CD4-positive, alpha-beta memory T cell (primary cell): ENCODE measurements around the gene LRP1-AS. TPM values are rescaled to one million over a fixed set of nuclear protein-coding genes. Genes with fewer than 3 reads are reported as not detected.

ENCODE experiments used
- CTCF ChIA-PET: fragments of 350-600 bp; sonication (Branson Sonifier 250); formaldehyde crosslinking; loops from one replicate; lab custom pipeline; 2021; ENCODE audit warnings: inconsistent platforms; ENCODE audit not compliant: partially characterized antibody; lab: Charles Lee
- POLR2A ChIA-PET: fragments of 350-600 bp; sonication (Branson Sonifier 250); formaldehyde crosslinking; loops from one replicate; lab custom pipeline; 2021; ENCODE audit not compliant: partially characterized antibody; lab: Charles Lee
- DNase-seq, 5 donors: peaks; one replicate each; pipeline versions ENCODE4 v3.0.0 to v3.0.0-alpha.2; 2020 to 2022; ENCODE audit warnings: mixed read lengths in 1 of 5
- H3K27ac ChIP-seq: one replicate; pipeline ENCODE4 v1.7.0; 2013; ENCODE audit warnings: low read depth, low read length
- H3K27me3 ChIP-seq: 2 replicates; pipeline ENCODE4 v1.7.0; 2013; ENCODE audit warnings: mild to moderate bottlenecking, low read length, moderate library complexity; ENCODE audit not compliant: insufficient read depth
- H3K36me3 ChIP-seq: 2 replicates; pipeline ENCODE4 v1.7.0; 2013; ENCODE audit warnings: mild to moderate bottlenecking, low read length, moderate library complexity; ENCODE audit not compliant: insufficient read depth
- H3K4me1 ChIP-seq: 2 replicates; pipeline ENCODE4 v1.7.0; 2013; ENCODE audit warnings: mild to moderate bottlenecking, low read length, moderate library complexity; ENCODE audit not compliant: insufficient read depth
- H3K4me3 ChIP-seq, 2 donors: one replicate each; pipeline ENCODE4 v1.7.0; 2013; ENCODE audit warnings: low read length in 2 of 2, mild to moderate bottlenecking in 1 of 2
- H3K9me3 ChIP-seq, 2 donors: one replicate each; pipeline ENCODE4 v1.7.0; 2013; ENCODE audit warnings: low read length in 2 of 2, control low read depth in 1 of 2; ENCODE audit not compliant: control insufficient read depth in 1 of 2
- H3K27ac Mint-ChIP-seq, 7 donors: one replicate each; pipeline ENCODE4 v1.8.0; 2020 to 2021; ENCODE audit warnings: mixed read lengths in 7 of 7, mild to moderate bottlenecking in 6 of 7, inconsistent platforms in 3 of 7, moderate library complexity in 3 of 7
- H3K27me3 Mint-ChIP-seq, 2 donors: one replicate each; pipeline ENCODE4 v1.8.0; 2020 to 2021; ENCODE audit warnings: mixed read lengths in 2 of 2
- H3K36me3 Mint-ChIP-seq, 2 donors: one replicate each; pipeline ENCODE4 v1.8.0; 2020 to 2021; ENCODE audit warnings: mixed read lengths in 2 of 2, inconsistent platforms in 1 of 2, mild to moderate bottlenecking in 1 of 2
- H3K4me1 Mint-ChIP-seq, 4 donors: one replicate each; pipeline ENCODE4 v1.8.0; 2020 to 2021; ENCODE audit warnings: mixed read lengths in 4 of 4, mild to moderate bottlenecking in 1 of 4
- H3K4me3 Mint-ChIP-seq, 8 donors: one replicate each; pipeline ENCODE4 v1.8.0; 2020 to 2021; ENCODE audit warnings: mixed read lengths in 8 of 8, mild to moderate bottlenecking in 7 of 8, moderate library complexity in 6 of 8, inconsistent platforms in 3 of 8
- H3K9me3 Mint-ChIP-seq, 8 donors: one replicate each; pipeline ENCODE4 v1.8.0; 2020 to 2021; ENCODE audit warnings: mixed read lengths in 8 of 8, mild to moderate bottlenecking in 5 of 8, inconsistent platforms in 3 of 8, moderate library complexity in 1 of 8
- intact Hi-C: fragments of 100-400 bp; cut with micrococcal nuclease; formaldehyde crosslinking; loops from one replicate; pipeline ENCODE4 v1.15.1; 2023
- polyA plus RNA-seq, 2 donors: library from polyadenylated mRNA; unstranded; fragments of 300-500 nt; fragmentation: Illumina TruSeq; gene quantifications; one replicate each; pipeline ENCODE4 v1.2.3, GENCODE V29; 2021
- total RNA-seq, 2 experiments: library from RNA; stranded (reverse); gene quantifications; one replicate each; pipeline ENCODE4 v1.2.3, GENCODE V29; 2021

LRP1-AS gene
- total and polyA plus RNA-seq, 4 experiments from 2014 or later = not detected

DNA sequence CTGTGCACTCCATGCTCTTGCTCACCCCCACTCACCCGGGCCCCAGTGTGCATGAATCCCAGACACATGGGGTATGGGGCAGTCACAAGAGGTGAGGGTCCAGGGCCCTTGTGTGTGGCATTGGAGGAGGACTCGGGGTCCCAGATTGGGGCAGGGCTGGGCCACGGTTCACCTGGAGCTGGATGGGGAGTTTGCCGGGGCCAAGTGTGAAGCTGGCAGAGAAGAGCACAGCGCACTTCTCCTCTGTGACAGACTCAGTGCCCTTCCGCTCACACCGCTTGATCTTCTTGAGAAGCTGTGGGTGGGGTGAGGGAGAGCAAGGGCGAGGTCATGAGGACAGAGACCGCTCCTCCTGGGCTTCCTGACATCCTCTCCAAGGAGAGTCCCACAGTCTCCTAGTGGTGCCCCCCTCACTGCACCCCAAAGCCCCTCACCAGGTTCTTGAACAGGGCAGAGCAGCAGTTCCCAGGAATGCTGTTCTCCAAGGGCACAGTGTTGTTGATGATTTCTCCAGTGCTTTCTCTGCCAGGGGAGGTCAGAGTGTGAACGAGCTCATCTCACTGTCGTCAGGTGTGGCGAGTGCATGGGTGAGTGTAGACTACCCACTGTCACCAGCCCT, 43.0 kb downstream of the LRP1-AS start:
- no peak overlapping the region for H3K27ac ChIP-seq
- no peak overlapping the region for H3K4me3 ChIP-seq
- Mint-ChIP-seq H3K36me3 (peaks cover 38 to 72% of the 10 kb centered on the region in 2 donors), H3K27ac (peak overlapping the region in 6 of 7 donors; percentile 12 to 86 (median 44)), H3K9me3 (no peaks in the 10 kb centered on the region), H3K4me3 (no peak overlapping the region), H3K27me3 (no peaks in the 10 kb centered on the region), H3K4me1 (peaks cover 14 to 31% (median 22%) of the 10 kb centered on the region in 4 donors)
- no peaks in the 10 kb centered on the region for H3K27me3 ChIP-seq
- intact Hi-C loops = no loop called here
- no peak for DNase-seq
- H3K9me3 ChIP-seq = no peaks in the 10 kb centered on the region
- ChIA-PET CTCF (interaction anchor here (0.6 kb wide), 1 partner anchor 20 kb away, joined by 3 read pairs; no protein-coding TSS in a partner anchor), POLR2A (interaction anchor here (0.9 to 12.1 kb wide), 2 partner anchors 10 to 25 kb away, joined by 7 to 622 read pairs; partner anchors contain the start of genes NAB2 and NEMP1)
- peaks cover 21% of the 10 kb centered on the region for H3K4me1 ChIP-seq
- peaks cover 60% of the 10 kb centered on the region for H3K36me3 ChIP-seq

DNA sequence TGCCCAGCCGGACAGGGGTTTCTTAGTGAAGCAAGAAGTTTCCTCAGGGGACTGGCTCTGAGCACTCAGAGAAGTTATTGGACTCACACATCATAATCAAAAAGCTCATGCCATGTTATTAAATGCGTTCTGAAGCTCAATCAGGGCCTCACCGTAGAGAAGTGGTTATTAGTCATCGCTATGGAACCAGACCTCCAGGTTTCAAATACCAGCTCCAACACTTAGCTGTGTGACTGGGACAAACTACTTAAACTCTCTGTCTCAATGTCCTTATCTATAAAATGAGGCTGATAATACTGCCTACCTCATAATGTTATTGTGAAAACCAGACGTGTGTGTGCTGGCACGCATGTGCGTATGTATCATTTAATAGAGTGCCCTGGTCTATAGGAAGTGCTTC, 43.6 kb downstream of the LRP1-AS start:
- Histone ChIP-seq H3K9me3 (no peaks in the 10 kb centered on the region), H3K27ac (no peak overlapping the region), H3K4me3 (no peak overlapping the region), H3K36me3 (peaks cover 66% of the 10 kb centered on the region), H3K27me3 (no peaks in the 10 kb centered on the region), H3K4me1 (peaks cover 18% of the 10 kb centered on the region)
- intact Hi-C loops = no loop called here
- Mint-ChIP-seq H3K36me3 (peaks cover 43 to 77% of the 10 kb centered on the region in 2 donors), H3K9me3 (peaks cover 0 to 1% (median 0%) of the 10 kb centered on the region in 8 donors), H3K27ac (peak overlapping the region in 4 of 7 donors; percentile 12 to 71 (median 70)), H3K4me1 (peaks cover 13 to 28% (median 20%) of the 10 kb centered on the region in 4 donors), H3K27me3 (no peaks in the 10 kb centered on the region), H3K4me3 (no peak overlapping the region)
- ChIA-PET CTCF (interaction anchor here (0.6 kb wide), 1 partner anchor 20 kb away, joined by 3 read pairs; no protein-coding TSS in a partner anchor), POLR2A (interaction anchor here (12.1 kb wide), 1 partner anchor 9 kb away, joined by 622 read pairs; the partner anchor contains the start of gene NAB2)
- DNase-seq = no peak

DNA sequence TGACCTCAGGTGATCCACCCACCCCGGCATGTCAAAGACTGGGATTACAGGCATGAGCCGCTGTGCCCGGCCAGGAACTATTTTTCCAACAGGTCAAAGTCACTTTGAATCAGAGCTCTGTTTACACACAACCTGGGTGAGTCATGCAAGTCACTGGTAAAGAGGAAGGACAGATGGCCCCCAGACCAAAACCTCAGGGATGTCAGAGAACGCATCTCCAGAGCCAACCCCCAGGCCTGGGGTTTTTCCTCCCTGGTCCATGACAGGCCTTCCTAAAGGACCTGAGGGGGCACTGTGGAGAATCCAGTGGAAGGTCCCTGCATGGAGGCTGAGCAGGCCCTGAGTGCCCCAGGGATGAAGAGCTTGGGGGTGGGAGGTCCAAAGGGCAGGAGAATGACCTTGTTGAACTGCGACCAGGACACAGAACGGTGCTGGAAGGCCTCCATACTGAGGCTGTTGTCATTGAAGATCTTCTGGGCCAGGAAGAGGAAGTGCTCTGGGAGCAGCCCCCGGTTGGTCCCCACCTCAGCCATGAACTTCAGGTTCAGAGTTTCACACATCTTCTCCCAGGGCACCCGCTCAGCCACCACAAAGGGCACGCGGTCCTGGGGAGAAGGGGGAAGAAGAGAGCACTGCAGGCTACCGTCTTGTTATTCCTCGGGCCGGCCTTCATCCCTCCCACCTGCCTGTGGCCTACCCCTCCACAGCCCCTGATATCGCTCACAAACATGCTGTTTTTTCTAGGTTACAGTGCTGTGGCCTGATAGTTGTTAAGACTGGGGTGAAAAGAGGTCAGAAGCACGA, 45.3 kb downstream of the LRP1-AS start:
- H3K27me3 Mint-ChIP-seq = no peaks in the 10 kb centered on the region
- no peaks in the 10 kb centered on the region for H3K9me3 ChIP-seq
- H3K4me3 Mint-ChIP-seq = no peak overlapping the region
- H3K4me1 ChIP-seq = peaks cover 9% of the 10 kb centered on the region
- H3K27ac ChIP-seq = peak overlapping the region; percentile 8
- H3K4me1 Mint-ChIP-seq = peaks cover 5 to 10% (median 6%) of the 10 kb centered on the region in 4 donors
- CTCF ChIA-PET = interaction anchor here (0.8 kb wide), 1 partner anchor 33 kb away, joined by 3 read pairs; no protein-coding TSS in a partner anchor
- no peaks in the 10 kb centered on the region for H3K27me3 ChIP-seq
- H3K4me3 ChIP-seq = no peak overlapping the region
- H3K9me3 Mint-ChIP-seq = peaks cover 0 to 3% (median 0%) of the 10 kb centered on the region in 8 donors
- peaks cover 68% of the 10 kb centered on the region for H3K36me3 ChIP-seq
- DNase-seq = no peak
- peaks cover 43 to 79% of the 10 kb centered on the region in 2 donors for H3K36me3 Mint-ChIP-seq
- peak overlapping the region in 6 of 7 donors; percentile 43 to 66 (median 56) for H3K27ac Mint-ChIP-seq
- intact Hi-C loops = no loop called here
- POLR2A ChIA-PET = interaction anchor here (0.6 to 17.6 kb wide), 6 partner anchors 6 to 947 kb away, joined by 3 to 622 read pairs (median 16); partner anchors contain the start of genes NAB2, NEMP1 and STAT6

DNA sequence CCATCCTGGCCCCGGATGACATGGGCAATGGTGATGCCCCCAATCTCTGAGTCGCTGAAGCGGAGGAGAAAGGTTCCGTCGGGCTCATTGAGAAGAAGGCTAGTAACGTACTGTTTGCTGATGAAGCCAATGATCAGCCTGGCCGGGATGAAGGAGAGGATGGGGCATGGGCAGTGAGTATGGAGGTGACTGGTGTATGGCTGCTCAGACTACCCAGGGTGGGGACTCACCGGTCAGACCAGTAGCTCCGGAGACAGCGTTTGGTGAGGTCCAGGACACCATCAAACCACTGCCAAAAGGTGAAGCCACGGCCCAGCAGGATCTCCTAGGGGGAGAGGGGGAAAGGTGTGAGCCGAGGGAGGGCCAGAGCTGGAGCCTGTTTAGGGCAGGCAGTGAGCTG, 47.7 kb downstream of the LRP1-AS start:
- Mint-ChIP-seq H3K27me3 (no peaks in the 10 kb centered on the region), H3K4me3 (no peak overlapping the region), H3K4me1 (peaks cover 1 to 11% (median 6%) of the 10 kb centered on the region in 4 donors), H3K27ac (peak overlapping the region; percentile 17 to 88 (median 77)), H3K36me3 (peaks cover 40 to 80% of the 10 kb centered on the region in 2 donors), H3K9me3 (peaks cover 0 to 3% (median 0%) of the 10 kb centered on the region in 8 donors)
- Histone ChIP-seq H3K27ac (no peak overlapping the region), H3K36me3 (peaks cover 58% of the 10 kb centered on the region), H3K4me3 (no peak overlapping the region), H3K9me3 (no peaks in the 10 kb centered on the region), H3K4me1 (peaks cover 11% of the 10 kb centered on the region), H3K27me3 (no peaks in the 10 kb centered on the region)
- POLR2A ChIA-PET = interaction anchor here (1.1 to 17.6 kb wide), 5 partner anchors 8 to 30 kb away, joined by 3 to 622 read pairs (median 22); partner anchors contain the start of genes NAB2, NEMP1 and STAT6
- CTCF ChIA-PET = interaction anchor here (1.0 to 4.4 kb wide), 4 partner anchors 12 to 30 kb away, joined by 4 to 29 read pairs (median 6); partner anchors contain the start of gene STAT6
- intact Hi-C loops = no loop called here
- no peak for DNase-seq

DNA sequence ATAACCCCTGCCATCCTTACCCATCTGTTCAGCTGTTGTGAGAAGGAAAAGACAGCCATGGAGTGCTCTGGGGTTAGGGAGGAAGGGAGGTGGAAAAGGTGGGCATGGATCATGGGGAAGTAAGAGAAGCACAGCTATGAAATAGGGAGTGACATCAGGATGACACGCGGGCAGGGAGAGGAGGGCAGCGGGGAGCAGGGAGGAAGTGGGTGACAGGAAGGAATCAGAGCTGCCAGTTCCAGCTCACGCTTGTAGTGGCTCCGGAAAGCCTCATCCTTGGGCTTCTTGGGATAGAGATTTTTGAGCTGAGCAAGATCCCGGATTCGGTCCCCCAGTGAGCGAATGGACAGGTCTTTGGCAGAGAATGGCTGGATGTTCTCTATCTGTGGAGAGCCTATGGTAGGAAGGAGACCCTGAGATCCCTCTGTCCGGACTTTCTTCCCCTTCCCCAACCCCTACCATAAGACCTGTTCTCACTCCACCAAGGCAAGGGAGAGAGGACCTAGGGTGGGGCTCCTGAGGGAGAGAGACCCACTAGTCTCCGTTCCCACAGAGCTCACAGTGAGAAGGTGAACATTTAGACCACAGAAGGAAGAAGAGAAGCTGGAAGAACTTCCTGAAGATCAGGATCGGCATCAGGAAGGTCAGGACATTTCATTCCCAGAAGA, 48.2 kb downstream of the LRP1-AS start:
- Histone ChIP-seq H3K4me1 (peaks cover 17% of the 10 kb centered on the region), H3K36me3 (peaks cover 56% of the 10 kb centered on the region), H3K27me3 (no peaks in the 10 kb centered on the region), H3K9me3 (no peaks in the 10 kb centered on the region), H3K27ac (no peak overlapping the region), H3K4me3 (no peak overlapping the region)
- no peaks in the 10 kb centered on the region for H3K27me3 Mint-ChIP-seq
- no peak for DNase-seq
- H3K9me3 Mint-ChIP-seq = peaks cover 0 to 3% (median 0%) of the 10 kb centered on the region in 8 donors
- H3K27ac Mint-ChIP-seq = peak overlapping the region in 6 of 7 donors; percentile 17 to 88 (median 64)
- H3K4me3 Mint-ChIP-seq = no peak overlapping the region
- peaks cover 37 to 75% of the 10 kb centered on the region in 2 donors for H3K36me3 Mint-ChIP-seq
- intact Hi-C loops = no loop called here
- peaks cover 4 to 17% (median 8%) of the 10 kb centered on the region in 4 donors for H3K4me1 Mint-ChIP-seq
- ChIA-PET CTCF (interaction anchor here (1.1 to 4.4 kb wide), 6 partner anchors 9 to 37 kb away, joined by 5 to 29 read pairs (median 7); partner anchors contain the start of gene STAT6), POLR2A (interaction anchor here (1.1 to 17.6 kb wide), 4 partner anchors 9 to 30 kb away, joined by 3 to 622 read pairs (median 28); partner anchors contain the start of genes NAB2, NEMP1 and STAT6)

DNA sequence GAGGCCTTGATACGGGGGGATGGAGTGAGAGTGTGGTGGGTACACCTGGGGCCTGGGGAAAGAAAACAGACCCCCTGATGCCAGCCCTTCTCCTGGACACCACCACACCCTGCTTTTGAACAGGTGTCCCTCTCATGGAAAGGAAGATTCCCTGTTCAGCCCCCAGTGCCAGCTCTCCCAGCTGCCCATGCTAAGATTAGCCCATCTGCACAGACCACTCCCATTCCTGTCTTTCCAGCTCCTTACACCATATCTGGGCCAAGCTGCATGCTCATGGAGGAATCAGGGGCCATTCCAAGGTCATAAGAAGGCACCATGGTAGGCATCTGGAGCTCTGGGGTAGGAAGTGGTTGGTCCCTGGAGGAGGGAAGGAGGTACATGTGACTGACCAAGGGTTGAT, 48.9 kb downstream of the LRP1-AS start:
- intact Hi-C loops = no loop called here
- ChIA-PET POLR2A (interaction anchor here (3.6 to 17.6 kb wide), 3 partner anchors 9 to 20 kb away, joined by 22 to 622 read pairs (median 33); partner anchors contain the start of genes NAB2, NEMP1 and STAT6), CTCF (interaction anchor here (1.0 to 4.4 kb wide), 7 partner anchors 8 to 36 kb away, joined by 3 to 29 read pairs (median 6); partner anchors contain the start of gene STAT6)
- peaks cover 0 to 3% (median 0%) of the 10 kb centered on the region in 8 donors for H3K9me3 Mint-ChIP-seq
- peaks cover 37 to 72% of the 10 kb centered on the region in 2 donors for H3K36me3 Mint-ChIP-seq
- no peak overlapping the region for H3K4me3 Mint-ChIP-seq
- no peak for DNase-seq
- peaks cover 51% of the 10 kb centered on the region for H3K36me3 ChIP-seq
- H3K27ac ChIP-seq = no peak overlapping the region
- no peaks in the 10 kb centered on the region for H3K9me3 ChIP-seq
- peak overlapping the region in 4 of 7 donors; percentile 36 to 72 (median 51) for H3K27ac Mint-ChIP-seq
- no peak overlapping the region for H3K4me3 ChIP-seq
- no peaks in the 10 kb centered on the region for H3K27me3 Mint-ChIP-seq
- H3K4me1 Mint-ChIP-seq = peaks cover 5 to 21% (median 12%) of the 10 kb centered on the region in 4 donors
- peaks cover 24% of the 10 kb centered on the region for H3K4me1 ChIP-seq
- H3K27me3 ChIP-seq = no peaks in the 10 kb centered on the region
